Vagina (tissue), 2 donors: ENCODE measurements around the gene C10orf143. TPM values are rescaled to one million over a fixed set of nuclear protein-coding genes. Genes with fewer than 3 reads are reported as not detected.
"Not testable (repeated sequence)": the region's sequence is repeated elsewhere in the genome, so short reads cannot be mapped to it uniquely, and the experiment has no call there.

Source experiments
- DNase-seq, 2 donors: peaks; one replicate each; pipeline ENCODE4 v3.0.0-alpha.2; 2017; ENCODE audit errors: extremely low spot score in 2 of 2
- H3K27ac ChIP-seq: fragments of 200-600 bp; sonication (generic); one replicate; pipeline ENCODE4 v1.5.1; 2019
- H3K27me3 ChIP-seq: fragments of 200-600 bp; sonication (generic); one replicate; pipeline ENCODE4 v1.5.1; 2019
- H3K36me3 ChIP-seq, 2 donors: fragments of 200-600 bp; sonication (generic); one replicate each; pipeline ENCODE4 v1.5.1; 2017 to 2019
- H3K4me1 ChIP-seq: fragments of 200-600 bp; sonication (generic); one replicate; pipeline ENCODE4 v1.5.1; 2019
- H3K4me3 ChIP-seq, 2 donors: fragments of 200-600 bp; sonication (generic); 1 replicate in 1 of 2; 2 replicates in 1 of 2; pipeline ENCODE4 v1.5.1; 2016 to 2019
- H3K9me3 ChIP-seq: fragments of 200-600 bp; sonication (generic); one replicate; pipeline ENCODE4 v1.5.1; 2019
- POLR2A ChIP-seq, 2 donors: fragments of 450-650 bp; IDR thresholded peaks; one replicate each; pipeline ENCODE4 v1.6.1; 2017; ENCODE audit warnings: antibody characterized with exemption in 2 of 2, mild to moderate bottlenecking in 2 of 2, moderate library complexity in 2 of 2
- POLR2AphosphoS5 ChIP-seq, 2 donors: sonication (generic); formaldehyde crosslinking; IDR thresholded peaks; one replicate each; pipeline ENCODE4 v1.9.0; 2017; ENCODE audit warnings: antibody characterized with exemption in 2 of 2, mild to moderate bottlenecking in 2 of 2, low read depth in 1 of 2; ENCODE audit not compliant: insufficient read depth in 1 of 2
- intact Hi-C: fragments of 100-400 bp; cut with DNase I; formaldehyde crosslinking; loops from one replicate; pipeline ENCODE4 v1.15.1; 2023
- total RNA-seq: library from RNA; depleted of rRNA; stranded (reverse); fragments of >200 nt; gene quantifications from one replicate; pipeline ENCODE4 v1.2.3, GENCODE V29; 2016
- TF ChIP-seq, protein P1 (sequence below), 3 experiments: fragments of 450-650 bp in 2 of 3; fragments of 200-600 bp in 1 of 3; sonication (generic) in 1 of 3; IDR thresholded peaks; one replicate each; pipeline ENCODE4 v1.5.1; 2017 to 2019; ENCODE audit warnings: antibody characterized with exemption in 3 of 3, mild to moderate bottlenecking in 2 of 3, moderate library complexity in 2 of 3

The C10orf143 gene
- total RNA-seq, 1 donor from 2014 or later: 0.74 TPM

DNA sequence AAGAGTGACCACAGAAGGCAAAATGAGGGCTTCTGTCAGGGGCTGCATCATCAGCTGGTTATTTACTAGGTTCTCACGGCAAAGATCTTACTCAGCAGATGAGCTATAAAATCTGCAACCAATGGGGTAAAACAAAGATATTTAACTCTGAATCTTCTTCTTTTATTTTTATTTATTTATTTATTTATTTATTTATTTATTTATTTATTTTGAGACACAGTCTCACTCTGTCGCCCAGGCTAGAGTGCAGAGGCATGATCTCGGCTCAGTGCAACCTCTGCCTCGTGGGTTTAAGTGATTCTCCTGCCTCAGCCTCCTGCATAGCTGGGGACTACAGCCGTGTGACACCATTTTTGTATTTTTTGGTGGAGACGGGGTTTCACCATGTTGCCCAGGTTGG is 11.3 kb downstream of the C10orf143 start:
- intact Hi-C loops: no loop called here
- H3K4me3 ChIP-seq: no peak overlapping the region
- no peaks in the 10 kb centered on the region for H3K27me3 ChIP-seq
- no peaks in the 10 kb centered on the region for H3K4me1 ChIP-seq
- no peaks in the 10 kb centered on the region for H3K9me3 ChIP-seq
- no peak for DNase-seq
- TF ChIP-seq, protein P1, sequence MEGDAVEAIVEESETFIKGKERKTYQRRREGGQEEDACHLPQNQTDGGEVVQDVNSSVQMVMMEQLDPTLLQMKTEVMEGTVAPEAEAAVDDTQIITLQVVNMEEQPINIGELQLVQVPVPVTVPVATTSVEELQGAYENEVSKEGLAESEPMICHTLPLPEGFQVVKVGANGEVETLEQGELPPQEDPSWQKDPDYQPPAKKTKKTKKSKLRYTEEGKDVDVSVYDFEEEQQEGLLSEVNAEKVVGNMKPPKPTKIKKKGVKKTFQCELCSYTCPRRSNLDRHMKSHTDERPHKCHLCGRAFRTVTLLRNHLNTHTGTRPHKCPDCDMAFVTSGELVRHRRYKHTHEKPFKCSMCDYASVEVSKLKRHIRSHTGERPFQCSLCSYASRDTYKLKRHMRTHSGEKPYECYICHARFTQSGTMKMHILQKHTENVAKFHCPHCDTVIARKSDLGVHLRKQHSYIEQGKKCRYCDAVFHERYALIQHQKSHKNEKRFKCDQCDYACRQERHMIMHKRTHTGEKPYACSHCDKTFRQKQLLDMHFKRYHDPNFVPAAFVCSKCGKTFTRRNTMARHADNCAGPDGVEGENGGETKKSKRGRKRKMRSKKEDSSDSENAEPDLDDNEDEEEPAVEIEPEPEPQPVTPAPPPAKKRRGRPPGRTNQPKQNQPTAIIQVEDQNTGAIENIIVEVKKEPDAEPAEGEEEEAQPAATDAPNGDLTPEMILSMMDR (IDR thresholded peaks at IDR 0.05): no peak
- TF ChIP-seq POLR2AphosphoS5 (IDR thresholded peaks at IDR 0.05; ENCODE audit: insufficient read depth in 1 of 2, low read depth in 1 of 2): no peak
- no peak for TF ChIP-seq POLR2A (IDR thresholded peaks at IDR 0.05)
- no peak overlapping the region for H3K27ac ChIP-seq
- H3K36me3 ChIP-seq: no peaks in the 10 kb centered on the region

DNA sequence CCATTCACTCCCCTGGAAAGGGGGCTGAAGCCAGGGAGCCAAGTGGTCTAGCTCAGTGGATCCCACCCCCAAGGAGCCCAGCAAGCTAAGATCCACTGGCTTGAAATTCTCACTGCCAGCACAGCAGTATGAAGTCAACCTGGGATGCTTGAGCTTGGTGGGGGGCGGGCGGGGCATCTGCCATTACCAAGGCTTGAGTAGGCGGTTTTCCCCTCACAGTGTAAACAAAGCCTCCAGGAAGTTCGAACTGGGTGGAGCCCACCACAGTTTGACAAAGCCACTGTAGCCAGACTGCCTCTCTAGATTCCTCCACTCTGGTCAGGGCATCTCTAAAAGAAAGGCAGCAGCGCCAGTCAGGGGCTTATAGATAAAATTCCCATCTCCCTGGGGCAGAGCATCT is 20.1 kb downstream of the C10orf143 start:
- H3K36me3 ChIP-seq, intact Hi-C loops, H3K27me3 ChIP-seq, H3K27ac ChIP-seq, DNase-seq, H3K4me1 ChIP-seq, H3K9me3 ChIP-seq, H3K4me3 ChIP-seq: not testable (repeated sequence)

DNA sequence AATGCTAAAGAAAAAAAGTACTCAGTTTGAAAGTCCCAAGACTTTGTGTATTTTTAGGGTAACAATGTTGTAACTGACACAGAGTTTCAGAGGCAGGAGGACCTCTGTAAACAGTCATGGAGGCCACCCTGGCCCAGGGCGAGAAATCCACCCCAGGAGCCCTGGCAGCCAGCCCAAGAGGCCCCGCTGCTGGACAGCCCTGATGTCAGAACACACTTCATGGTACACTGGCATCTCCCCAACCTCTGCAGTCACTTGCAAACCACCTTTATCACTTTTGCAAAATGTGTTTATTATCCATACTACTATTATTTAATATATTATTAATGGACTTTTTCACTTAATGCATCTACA is 30.2 kb downstream of the C10orf143 start:
- TF ChIP-seq POLR2A (IDR thresholded peaks at IDR 0.05) (no peak), POLR2AphosphoS5 (IDR thresholded peaks at IDR 0.05; ENCODE audit: insufficient read depth in 1 of 2, low read depth in 1 of 2) (no peak)
- TF ChIP-seq, protein P1 (IDR thresholded peaks at IDR 0.05): no peak

DNA sequence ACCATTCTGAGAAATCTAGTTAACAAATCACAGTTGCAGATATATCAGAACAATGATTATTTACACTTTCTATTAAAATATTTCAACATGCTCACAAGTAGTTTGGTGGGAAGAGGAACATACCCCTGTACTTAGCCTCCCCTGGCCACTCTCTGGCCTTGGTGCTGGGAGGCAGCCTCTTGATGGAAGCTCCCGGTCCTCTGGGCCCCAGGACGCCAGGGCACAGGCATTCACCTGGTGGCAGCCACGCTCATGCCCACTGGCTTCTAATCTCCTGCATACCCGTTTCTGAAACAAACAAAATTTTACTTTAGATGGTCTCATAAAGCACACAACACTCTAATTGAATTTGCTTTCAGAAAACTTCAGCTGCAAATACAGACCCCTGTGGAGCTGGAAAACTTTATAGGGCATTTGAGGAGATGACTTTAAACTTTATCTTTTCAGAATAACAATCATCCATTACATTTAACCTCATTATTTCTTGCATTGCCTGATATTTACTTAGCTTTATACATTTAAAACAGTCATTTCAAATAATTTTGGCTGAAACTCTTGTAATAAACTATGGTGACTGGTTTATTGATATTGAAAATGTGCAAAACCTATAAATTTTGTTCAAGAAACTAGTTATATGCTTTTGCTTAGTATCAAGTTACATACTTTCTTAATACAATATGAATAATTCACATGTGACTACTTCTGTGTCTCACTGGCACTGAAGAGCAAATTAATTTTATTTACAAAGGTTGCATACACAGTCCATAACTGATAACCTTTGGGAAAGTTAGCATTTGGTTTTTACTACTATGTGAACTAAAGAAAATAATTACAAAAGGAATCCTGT is 30.8 kb downstream of the C10orf143 start:
- Histone ChIP-seq H3K27ac (no peak overlapping the region), H3K4me1 (no peaks in the 10 kb centered on the region), H3K9me3 (no peaks in the 10 kb centered on the region), H3K27me3 (no peaks in the 10 kb centered on the region), H3K4me3 (no peak overlapping the region), H3K36me3 (no peaks in the 10 kb centered on the region)
- intact Hi-C loops: no loop called here
- DNase-seq: no peak
- TF ChIP-seq, protein P1 (IDR thresholded peaks at IDR 0.05): no peak
- TF ChIP-seq POLR2AphosphoS5 (IDR thresholded peaks at IDR 0.05; ENCODE audit: insufficient read depth in 1 of 2, low read depth in 1 of 2): no peak
- TF ChIP-seq POLR2A (IDR thresholded peaks at IDR 0.05): no peak

More for the DNA sequence above, 30.2 kb downstream of the C10orf143 start:
- H3K27me3 ChIP-seq: no peaks in the 10 kb centered on the region
- H3K4me3 ChIP-seq: no peak overlapping the region
- intact Hi-C loops: no loop called here
- DNase-seq: no peak
- H3K27ac ChIP-seq: no peak overlapping the region
- H3K4me1 ChIP-seq: no peaks in the 10 kb centered on the region
- no peaks in the 10 kb centered on the region for H3K36me3 ChIP-seq
- no peaks in the 10 kb centered on the region for H3K9me3 ChIP-seq

DNA sequence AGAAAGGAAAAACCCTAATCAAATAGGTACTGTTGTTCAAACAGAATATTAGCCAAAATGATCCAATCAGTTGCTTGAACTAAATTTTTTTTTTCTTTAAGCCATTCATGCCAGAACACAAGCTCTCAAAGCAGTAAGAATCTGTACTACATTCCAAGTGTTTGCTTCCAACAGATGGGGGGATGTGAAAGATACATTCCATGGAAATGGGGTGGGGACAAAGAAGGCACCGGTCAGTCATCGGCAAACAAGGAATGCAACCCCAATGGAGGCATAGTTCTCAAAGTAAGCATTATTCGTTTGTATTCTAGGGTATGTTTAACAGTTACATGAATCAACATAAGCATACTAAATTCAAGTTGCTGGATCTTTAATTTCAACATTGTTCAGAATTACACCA is 32.5 kb downstream of the C10orf143 start:
- intact Hi-C loops: no loop called here
- TF ChIP-seq, protein P1 (IDR thresholded peaks at IDR 0.05): no peak
- no peak for TF ChIP-seq POLR2A (IDR thresholded peaks at IDR 0.05)
- TF ChIP-seq POLR2AphosphoS5 (IDR thresholded peaks at IDR 0.05; ENCODE audit: insufficient read depth in 1 of 2, low read depth in 1 of 2): no peak
- DNase-seq: no peak
- H3K4me3 ChIP-seq: no peak overlapping the region
- no peak overlapping the region for H3K27ac ChIP-seq
- H3K36me3 ChIP-seq: peaks cover 0 to 8% of the 10 kb centered on the region in 2 donors
- H3K27me3 ChIP-seq: no peaks in the 10 kb centered on the region
- H3K9me3 ChIP-seq: no peaks in the 10 kb centered on the region
- H3K4me1 ChIP-seq: no peaks in the 10 kb centered on the region
